NOMO-1 treated with dmso at 0.1 percent for 144 hours (cell line): ENCODE measurements around the gene NUDT9.
"Not testable (repeated sequence)": the region's sequence is repeated elsewhere in the genome, so short reads cannot be mapped to it uniquely, and the experiment has no call there.

ENCODE experiments used
- DNase-seq: peaks from one replicate; lab custom pipeline; 2025; ENCODE audit not compliant: unreplicated experiment; lab: John Stamatoyannopoulos, UW

Gene NUDT9, protein sequence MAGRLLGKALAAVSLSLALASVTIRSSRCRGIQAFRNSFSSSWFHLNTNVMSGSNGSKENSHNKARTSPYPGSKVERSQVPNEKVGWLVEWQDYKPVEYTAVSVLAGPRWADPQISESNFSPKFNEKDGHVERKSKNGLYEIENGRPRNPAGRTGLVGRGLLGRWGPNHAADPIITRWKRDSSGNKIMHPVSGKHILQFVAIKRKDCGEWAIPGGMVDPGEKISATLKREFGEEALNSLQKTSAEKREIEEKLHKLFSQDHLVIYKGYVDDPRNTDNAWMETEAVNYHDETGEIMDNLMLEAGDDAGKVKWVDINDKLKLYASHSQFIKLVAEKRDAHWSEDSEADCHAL

GRCh38 chr4:87422104-87423052, at the start of gene NUDT9:
NUDT9 (plus strand) TSS chr4:87422573; CDS start chr4:87422906, 333 bp downstream.
- peak; percentile 79 for DNase-seq

- DNase-seq, result no peak
Observed at GRCh38 chr4:87375719-87376291, 46.6 kb upstream of the NUDT9 start.

GRCh38 chr4:87377816-87378215, 44.6 kb upstream of the NUDT9 start:
- DNase-seq, result no peak

DNA sequence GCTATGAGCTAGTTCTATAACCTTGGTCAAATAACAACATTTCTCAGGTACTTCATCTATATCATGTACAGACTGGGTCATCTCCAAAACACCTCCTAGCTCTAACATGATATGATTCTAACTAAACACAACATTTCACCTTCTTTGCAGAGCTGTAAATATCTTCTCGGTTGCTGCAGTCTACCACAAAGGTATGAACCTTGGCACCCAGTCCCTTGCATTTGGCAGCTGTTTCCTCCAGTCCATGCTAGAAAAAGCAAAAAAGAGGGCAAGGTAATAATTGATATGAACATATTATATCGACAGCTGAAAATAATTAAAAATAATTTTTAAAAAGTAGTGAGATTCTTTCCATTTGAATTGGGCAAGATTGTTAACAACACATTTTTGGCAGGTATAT, 40.3 kb upstream of the NUDT9 start:
- no peak for DNase-seq

GRCh38 chr4:87382931-87383330, 39.4 kb upstream of the NUDT9 start:
- DNase-seq, result no peak

GRCh38 chr4:87384466-87385132, 37.8 kb upstream of the NUDT9 start:
- not testable (repeated sequence) for DNase-seq

GRCh38 chr4:87387237-87387636, 35.1 kb upstream of the NUDT9 start:
- DNase-seq, result no peak

DNA sequence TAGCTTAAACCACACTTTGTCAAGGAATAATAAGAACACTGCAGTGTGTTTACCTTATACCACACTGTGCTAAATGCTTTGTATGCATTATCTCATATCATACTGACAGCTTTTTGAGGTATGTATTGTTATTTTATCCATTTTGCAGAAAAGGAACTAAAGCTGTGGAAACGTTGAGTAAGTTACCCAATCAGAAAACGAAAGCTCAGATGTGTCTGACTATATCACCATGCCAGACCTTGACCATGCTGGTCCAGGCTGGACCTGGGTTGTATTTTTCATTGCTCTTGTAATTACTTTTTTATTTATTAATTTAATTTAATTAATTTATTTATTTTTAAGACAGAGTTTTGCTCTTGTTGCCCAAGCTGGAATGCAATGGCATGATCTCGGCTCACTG, 33.5 kb upstream of the NUDT9 start:
- no peak for DNase-seq

GRCh38 chr4:87390055-87390454, 32.3 kb upstream of the NUDT9 start:
- not testable (repeated sequence) for DNase-seq

DNA sequence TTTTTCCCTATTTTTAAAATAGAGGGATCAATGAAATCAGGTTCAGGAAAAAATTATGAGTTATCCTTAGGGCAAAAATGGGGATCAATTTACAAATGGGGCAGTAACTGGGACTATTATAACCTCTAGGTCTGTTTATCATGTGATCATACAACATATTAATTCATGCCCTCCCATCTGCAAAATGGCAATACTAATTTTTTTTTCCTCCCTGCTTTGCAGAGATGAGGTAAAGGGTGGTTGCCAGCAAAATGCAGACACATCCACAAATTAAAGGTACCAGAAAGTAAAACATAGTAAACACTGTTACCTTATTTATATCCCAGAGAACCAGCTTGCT, 31.9 kb upstream of the NUDT9 start:
- DNase-seq, result no peak

DNA sequence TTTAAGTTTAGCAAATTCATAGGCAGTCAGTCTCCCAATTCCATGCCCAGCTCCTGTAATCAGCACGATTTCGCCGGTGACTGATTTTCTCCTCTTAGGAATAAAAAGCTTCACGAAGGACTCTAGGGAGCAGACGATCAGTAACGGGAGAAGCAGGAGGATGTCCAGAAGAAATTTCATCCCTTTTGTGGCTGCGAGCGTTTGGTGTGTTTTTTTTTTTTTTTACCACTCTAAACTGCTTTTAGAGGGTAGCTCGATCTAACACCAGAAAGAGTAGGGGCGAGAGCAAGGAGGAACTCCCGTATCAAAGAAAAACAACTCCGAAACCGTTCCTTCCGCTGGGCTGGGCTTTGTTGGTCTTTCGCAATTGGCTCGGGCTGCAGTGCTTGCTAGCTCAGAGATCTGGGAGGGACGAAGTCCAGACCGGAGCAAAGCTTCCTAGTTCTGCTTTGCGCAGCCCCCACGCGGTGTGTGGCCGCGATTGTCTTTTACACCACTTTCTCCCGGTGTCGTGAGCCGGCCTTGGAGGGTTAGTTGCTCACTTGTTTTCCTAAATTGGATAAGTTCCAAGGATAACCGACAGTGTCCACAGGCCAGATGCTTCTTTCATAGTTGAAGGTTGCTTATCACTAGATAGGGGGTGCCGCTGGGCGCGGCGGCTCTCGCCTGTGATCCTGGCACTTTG, 31.3 kb upstream of the NUDT9 start, which contains the start of gene HSD17B11:
HSD17B11 (minus strand) TSS at position 298 of the 685 bp plus-strand sequence; CDS start at position 180, 118 bp downstream.
- peak; percentile 97 for DNase-seq

- no peak for DNase-seq
Observed at GRCh38 chr4:87391576-87392054, 30.8 kb upstream of the NUDT9 start.

DNA sequence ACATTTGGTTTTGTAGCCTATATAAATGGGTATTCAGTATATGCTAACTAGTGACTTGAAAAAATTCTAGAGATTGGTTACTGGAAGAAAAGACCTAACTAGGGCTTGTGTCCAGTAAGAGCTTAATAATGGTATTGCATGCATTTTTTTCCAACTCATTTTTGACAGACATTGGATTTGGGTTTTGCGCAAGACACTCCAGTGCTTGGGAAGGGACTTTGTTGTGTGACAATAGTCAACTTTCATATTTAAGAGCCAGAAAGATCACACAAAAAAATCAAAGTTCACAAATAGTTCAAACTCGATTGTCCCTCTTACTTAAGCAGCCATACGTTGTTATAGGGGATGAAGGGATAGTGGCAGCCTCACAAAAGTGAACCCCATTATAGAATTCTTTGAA, 30.2 kb upstream of the NUDT9 start:
- no peak for DNase-seq

- not testable (repeated sequence) for DNase-seq
Observed at GRCh38 chr4:87395073-87395472, 27.3 kb upstream of the NUDT9 start.

- DNase-seq, result not testable (repeated sequence)
Observed at GRCh38 chr4:87395851-87396250, 26.5 kb upstream of the NUDT9 start.

DNA sequence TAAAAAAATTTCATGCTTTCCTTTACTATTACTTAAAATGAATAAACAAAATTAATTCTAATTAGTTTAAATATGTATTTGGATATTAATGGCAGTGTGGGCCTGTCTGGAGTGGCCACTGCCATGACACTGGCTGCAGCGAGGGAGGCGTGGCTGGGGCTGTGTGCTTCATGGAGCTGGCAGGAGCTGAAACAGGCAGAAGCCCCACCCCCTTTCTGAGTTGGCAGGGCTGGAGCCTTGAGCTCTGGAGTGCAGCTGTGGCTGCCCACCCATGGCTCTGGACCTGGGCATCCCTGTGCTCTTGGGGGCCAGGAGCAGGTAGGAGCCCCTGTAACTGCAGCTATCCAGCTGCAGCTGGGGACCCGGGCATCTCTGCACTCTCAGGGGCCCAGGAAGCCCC, 23.2 kb upstream of the NUDT9 start:
- no peak for DNase-seq

GRCh38 chr4:87399954-87400353, 22.4 kb upstream of the NUDT9 start:
- DNase-seq, result no peak

DNA sequence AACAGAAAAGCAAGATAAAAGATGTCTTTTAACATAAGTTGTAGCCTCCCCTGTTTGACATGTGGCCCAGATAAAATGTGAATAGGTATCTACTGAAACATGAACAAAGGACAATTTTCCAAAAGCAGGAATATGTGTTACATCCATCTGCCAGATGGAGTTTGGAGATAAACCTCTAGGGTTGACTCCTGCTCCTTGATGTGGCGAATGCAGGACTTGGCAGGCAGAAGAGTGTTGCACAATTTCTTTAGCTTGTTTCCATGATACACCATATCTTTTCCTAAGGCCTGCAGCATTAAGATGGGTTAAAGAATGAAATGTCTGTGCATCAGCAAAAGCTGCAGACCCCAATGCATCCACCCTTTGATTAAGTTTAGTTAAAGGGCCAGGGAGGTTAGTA, 18.6 kb upstream of the NUDT9 start:
- not testable (repeated sequence) for DNase-seq

GRCh38 chr4:87405211-87405820, 17.1 kb upstream of the NUDT9 start:
- DNase-seq, result no peak

DNA sequence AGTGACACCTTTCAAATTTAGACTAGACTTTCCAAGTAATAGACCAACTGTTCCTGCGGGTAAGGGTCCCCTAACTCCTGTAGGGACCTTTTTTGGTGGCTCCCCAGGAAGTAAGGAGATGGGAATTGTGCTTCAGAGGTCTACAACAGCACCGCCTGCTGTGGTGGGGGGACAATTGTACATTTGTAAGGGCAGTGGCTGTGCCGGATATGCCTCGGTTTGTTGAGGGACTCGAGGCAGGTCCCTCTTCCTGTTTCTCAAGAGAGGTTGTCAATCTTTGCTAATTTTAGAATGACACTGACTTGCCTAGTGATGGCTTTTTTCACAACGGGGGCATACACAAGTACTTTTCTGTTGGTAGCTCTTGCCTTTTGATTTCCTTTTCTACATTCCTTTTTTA, 15.9 kb upstream of the NUDT9 start:
- peak; percentile 67 for DNase-seq
